CD8-positive, alpha-beta memory T cell (primary cell): ENCODE results near the gene DAGLA. TPM values are rescaled to one million over a fixed set of nuclear protein-coding genes. Genes with fewer than 3 reads are reported as not detected.
A peak's percentile ranks its signal among the peaks of the same experiment; 100 is the strongest.

ENCODE experiments used
- CTCF ChIA-PET: fragments of 350-600 bp; sonication (Branson Sonifier 250); formaldehyde crosslinking; loops from one replicate; lab custom pipeline; 2021; ENCODE audit warnings: antibody characterized with exemption; lab: Charles Lee
- POLR2A ChIA-PET: fragments of 350-600 bp; sonication (Branson Sonifier 250); formaldehyde crosslinking; loops from one replicate; lab custom pipeline; 2021; ENCODE audit warnings: antibody characterized with exemption; lab: Charles Lee
- DNase-seq, 5 donors: peaks; one replicate each; pipeline versions ENCODE4 v3.0.0 to v3.0.0-alpha.2; 2020 to 2022; ENCODE audit warnings: mixed read lengths in 1 of 5
- H3K27ac ChIP-seq: one replicate; pipeline ENCODE4 v1.7.0; 2013; ENCODE audit warnings: low read depth, mild to moderate bottlenecking, low read length, moderate library complexity
- H3K27me3 ChIP-seq: 2 replicates; pipeline ENCODE4 v1.7.0; 2013; ENCODE audit warnings: low read length, mild to moderate bottlenecking; ENCODE audit not compliant: insufficient read depth, poor library complexity, severe bottlenecking
- H3K36me3 ChIP-seq: 2 replicates; pipeline ENCODE4 v1.7.0; 2013; ENCODE audit warnings: mild to moderate bottlenecking, low read length, moderate library complexity; ENCODE audit not compliant: insufficient read depth
- H3K4me1 ChIP-seq: 2 replicates; pipeline ENCODE4 v1.7.0; 2013; ENCODE audit warnings: mild to moderate bottlenecking, low read length, moderate library complexity; ENCODE audit not compliant: insufficient read depth
- H3K4me3 ChIP-seq: 2 replicates; pipeline ENCODE4 v1.7.0; 2013; ENCODE audit warnings: mild to moderate bottlenecking, low read length
- H3K9me3 ChIP-seq: 2 replicates; pipeline ENCODE4 v1.7.0; 2013; ENCODE audit warnings: mild to moderate bottlenecking, low read length
- H3K27ac Mint-ChIP-seq, 8 donors: one replicate each; pipeline ENCODE4 v1.8.0; 2020 to 2021; ENCODE audit warnings: mixed read lengths in 8 of 8, mild to moderate bottlenecking in 6 of 8, inconsistent platforms in 3 of 8, moderate library complexity in 3 of 8
- H3K27me3 Mint-ChIP-seq, 2 donors: one replicate each; pipeline ENCODE4 v1.8.0; 2020 to 2021; ENCODE audit warnings: mixed read lengths in 2 of 2, mild to moderate bottlenecking in 1 of 2, moderate library complexity in 1 of 2
- H3K36me3 Mint-ChIP-seq, 3 donors: one replicate each; pipeline ENCODE4 v1.8.0; 2020 to 2021; ENCODE audit warnings: mixed read lengths in 3 of 3, inconsistent platforms in 1 of 3, mild to moderate bottlenecking in 1 of 3
- H3K4me1 Mint-ChIP-seq, 3 donors: one replicate each; pipeline ENCODE4 v1.8.0; 2020 to 2021; ENCODE audit warnings: mixed read lengths in 3 of 3, inconsistent platforms in 1 of 3, mild to moderate bottlenecking in 1 of 3
- H3K4me3 Mint-ChIP-seq, 7 donors: one replicate each; pipeline ENCODE4 v1.8.0; 2020 to 2021; ENCODE audit warnings: mixed read lengths in 7 of 7, mild to moderate bottlenecking in 6 of 7, moderate library complexity in 4 of 7, inconsistent platforms in 2 of 7
- H3K9me3 Mint-ChIP-seq, 5 donors: one replicate each; pipeline ENCODE4 v1.8.0; 2020 to 2022; ENCODE audit warnings: mixed read lengths in 5 of 5, mild to moderate bottlenecking in 3 of 5, moderate library complexity in 2 of 5, inconsistent platforms in 1 of 5
- polyA plus RNA-seq: library from polyadenylated mRNA; unstranded; fragments of 300-500 nt; fragmentation: Illumina TruSeq; gene quantifications from one replicate; pipeline ENCODE4 v1.2.3, GENCODE V29; 2021
- total RNA-seq, 2 experiments: library from RNA; stranded (reverse); gene quantifications; one replicate each; pipeline ENCODE4 v1.2.3, GENCODE V29; 2021

The DAGLA gene
- total and polyA plus RNA-seq, 3 experiments from 2014 or later: 0.11 to 0.20 TPM; not detected in 1

DNA sequence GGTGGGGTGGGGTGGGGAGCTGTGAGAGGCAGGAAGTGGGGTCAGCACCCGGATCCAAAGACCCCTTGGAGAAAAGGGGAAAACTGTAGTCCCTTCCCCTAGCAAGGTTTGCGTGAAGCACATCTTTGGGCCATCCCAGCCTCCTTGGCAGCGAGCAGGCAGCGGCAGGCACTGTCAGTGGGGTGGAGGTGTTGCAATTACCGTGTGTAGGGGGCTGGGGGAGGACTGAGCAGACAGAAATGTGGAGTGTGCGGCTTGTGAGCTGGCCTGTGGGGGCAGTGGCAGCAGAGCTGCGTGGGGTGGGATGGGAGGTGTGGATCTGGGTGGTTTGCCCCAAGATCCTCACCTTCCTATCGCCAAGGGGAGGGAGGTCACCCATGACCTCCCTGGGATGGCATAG is 16.4 kb downstream of the DAGLA start:
- POLR2A ChIA-PET: no interaction called here
- CTCF ChIA-PET: no interaction called here
- DNase-seq: peak in 1 of 5 donors; percentile 15
- peak overlapping the region in 4 of 7 donors; percentile 8 to 41 (median 36) for H3K4me3 Mint-ChIP-seq
- Histone ChIP-seq H3K4me1 (peaks cover 32% of the 10 kb centered on the region), H3K9me3 (no peaks in the 10 kb centered on the region), H3K36me3 (no peaks in the 10 kb centered on the region), H3K4me3 (no peak overlapping the region), H3K27me3 (no peaks in the 10 kb centered on the region), H3K27ac (no peak overlapping the region)
- H3K4me1 Mint-ChIP-seq: peaks cover 13 to 22% (median 16%) of the 10 kb centered on the region in 3 donors
- H3K36me3 Mint-ChIP-seq: no peaks in the 10 kb centered on the region
- H3K27ac Mint-ChIP-seq: peak overlapping the region in 7 of 8 donors; percentile 14 to 95 (median 92)
- H3K27me3 Mint-ChIP-seq: peaks cover 0 to 1% of the 10 kb centered on the region in 2 donors
- H3K9me3 Mint-ChIP-seq: no peaks in the 10 kb centered on the region

DNA sequence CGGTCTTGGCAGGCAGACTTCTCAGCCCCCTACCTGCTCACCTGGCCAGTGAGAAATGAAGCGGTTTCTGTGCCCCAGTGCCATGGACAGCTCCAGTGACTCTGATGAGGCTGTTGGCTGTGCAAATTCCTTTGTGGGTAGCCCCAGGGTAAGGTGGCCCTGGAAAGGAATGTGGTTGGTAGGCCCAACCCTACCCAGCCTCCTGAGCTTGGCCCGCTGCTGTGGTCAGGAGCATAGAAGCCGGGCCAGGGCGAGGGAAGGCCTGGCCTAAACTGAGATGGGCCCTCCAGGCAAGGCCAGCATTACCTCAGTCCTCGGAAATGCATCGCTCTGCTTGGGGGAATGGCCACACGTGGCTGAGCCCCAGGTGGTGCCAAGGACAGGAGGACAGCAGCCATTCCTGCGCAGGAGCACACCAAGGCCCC is 16.9 kb downstream of the DAGLA start:
- POLR2A ChIA-PET: no interaction called here
- no peaks in the 10 kb centered on the region for H3K36me3 Mint-ChIP-seq
- H3K36me3 ChIP-seq: no peaks in the 10 kb centered on the region
- no peak for DNase-seq
- CTCF ChIA-PET: interaction anchor here (0.8 kb wide), 1 partner anchor 36 kb away, joined by 3 read pairs; no protein-coding TSS in a partner anchor
- H3K9me3 ChIP-seq: no peaks in the 10 kb centered on the region
- H3K4me1 ChIP-seq: peaks cover 32% of the 10 kb centered on the region
- H3K27ac ChIP-seq: no peak overlapping the region
- peaks cover 0 to 1% of the 10 kb centered on the region in 2 donors for H3K27me3 Mint-ChIP-seq
- H3K4me3 ChIP-seq: no peak overlapping the region
- no peaks in the 10 kb centered on the region for H3K27me3 ChIP-seq
- peaks cover 13 to 22% (median 16%) of the 10 kb centered on the region in 3 donors for H3K4me1 Mint-ChIP-seq
- H3K27ac Mint-ChIP-seq: peak overlapping the region in 6 of 8 donors; percentile 43 to 95 (median 92)
- no peaks in the 10 kb centered on the region for H3K9me3 Mint-ChIP-seq
- peak overlapping the region in 1 of 7 donors; percentile 41 for H3K4me3 Mint-ChIP-seq

DNA sequence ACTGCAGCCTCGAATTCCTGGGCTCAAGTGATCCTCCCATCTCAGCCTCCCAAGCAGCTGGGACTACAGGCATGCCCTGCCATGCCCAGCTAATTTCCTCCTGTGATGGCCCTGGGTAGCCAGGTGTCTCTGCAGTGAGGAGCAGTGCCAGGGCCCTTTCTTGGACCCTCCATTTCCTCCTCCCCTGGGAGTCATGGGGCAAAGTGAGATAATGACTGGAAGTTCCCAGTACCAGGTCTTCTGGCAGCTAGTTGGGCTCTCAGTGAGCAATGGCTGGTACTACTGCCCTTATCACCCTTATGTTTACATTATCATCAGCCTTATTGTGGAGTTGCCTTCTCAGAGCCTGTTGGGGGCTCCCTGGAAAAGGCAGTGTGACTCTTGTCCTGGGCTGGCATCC is 17.6 kb downstream of the DAGLA start:
- Mint-ChIP-seq H3K4me1 (peaks cover 15 to 25% (median 20%) of the 10 kb centered on the region in 3 donors), H3K9me3 (no peaks in the 10 kb centered on the region), H3K27me3 (peaks cover 0 to 1% of the 10 kb centered on the region in 2 donors), H3K4me3 (no peak overlapping the region), H3K27ac (peak overlapping the region in 6 of 8 donors; percentile 33 to 86 (median 80)), H3K36me3 (no peaks in the 10 kb centered on the region)
- DNase-seq: no peak
- no peak overlapping the region for H3K27ac ChIP-seq
- no peaks in the 10 kb centered on the region for H3K36me3 ChIP-seq
- POLR2A ChIA-PET: no interaction called here
- H3K4me1 ChIP-seq: peaks cover 32% of the 10 kb centered on the region
- H3K27me3 ChIP-seq: no peaks in the 10 kb centered on the region
- no peaks in the 10 kb centered on the region for H3K9me3 ChIP-seq
- H3K4me3 ChIP-seq: no peak overlapping the region
- CTCF ChIA-PET: interaction anchor here (0.8 to 1.5 kb wide), 3 partner anchors 12 to 36 kb away, joined by 3 to 5 read pairs (median 4); no protein-coding TSS in a partner anchor

DNA sequence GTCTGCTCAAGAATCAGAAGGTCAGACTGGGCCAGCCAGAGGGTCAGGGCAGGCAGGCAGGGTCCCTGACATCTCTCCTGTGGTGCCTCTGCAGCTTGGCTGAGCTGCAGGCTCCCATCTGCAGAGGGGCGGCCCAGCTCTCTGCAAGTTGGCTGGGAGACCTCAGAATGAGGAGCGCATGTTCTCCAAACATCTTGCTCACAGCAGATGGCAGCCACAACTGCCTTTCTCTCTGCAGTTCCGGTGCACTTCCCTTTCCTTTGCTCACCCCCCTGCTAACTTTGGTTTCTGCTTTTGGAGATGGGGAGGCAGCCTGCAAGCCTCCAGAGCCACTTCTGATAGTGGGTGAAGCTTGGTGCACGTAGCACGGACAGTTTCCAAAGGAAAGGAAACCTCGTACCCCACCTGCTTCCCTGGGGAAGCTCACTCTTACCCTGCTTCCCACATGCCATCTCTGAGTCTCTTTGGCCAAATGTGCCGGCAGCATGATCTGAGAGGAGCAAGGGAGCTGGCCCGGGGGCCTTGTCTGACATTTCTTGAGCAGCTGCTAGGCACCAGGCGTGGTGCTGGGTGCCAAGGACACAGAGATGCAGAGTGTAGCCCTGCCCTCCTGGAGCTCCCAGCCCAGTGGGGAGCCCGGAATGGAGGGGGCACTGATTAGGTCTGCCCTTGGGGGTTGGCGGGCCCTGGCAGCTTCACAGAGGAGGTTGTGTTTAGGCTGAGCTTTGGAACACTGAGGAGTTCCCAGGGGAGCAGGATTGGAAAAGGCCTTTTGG is 18.2 kb downstream of the DAGLA start:
- H3K4me1 ChIP-seq: peaks cover 32% of the 10 kb centered on the region
- H3K27ac Mint-ChIP-seq: peak overlapping the region in 6 of 8 donors; percentile 19 to 86 (median 80)

DNA sequence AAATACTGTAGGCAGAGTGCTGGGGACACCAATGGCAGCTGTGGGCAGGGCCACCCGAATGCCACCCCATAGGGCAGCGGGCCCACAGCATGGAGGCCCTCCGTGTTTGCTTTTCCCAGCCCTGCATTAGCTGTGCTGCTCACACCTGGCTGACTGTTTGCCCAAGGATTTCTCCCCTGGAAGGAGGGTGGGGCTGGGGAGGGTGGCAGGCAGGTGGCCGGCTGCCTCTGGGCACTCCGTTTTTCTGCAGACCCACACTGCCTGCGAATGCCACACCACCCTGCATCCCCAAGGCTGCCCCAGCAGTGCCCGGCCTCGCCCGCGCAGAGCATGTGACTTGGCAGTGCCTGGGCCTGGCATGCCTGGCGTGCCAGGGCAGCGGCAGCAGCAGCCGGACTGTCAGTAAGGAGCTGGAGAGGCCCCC is 19.6 kb downstream of the DAGLA start:
- Histone ChIP-seq H3K9me3 (no peaks in the 10 kb centered on the region), H3K4me3 (no peak overlapping the region), H3K36me3 (no peaks in the 10 kb centered on the region), H3K27me3 (no peaks in the 10 kb centered on the region), H3K4me1 (peaks cover 32% of the 10 kb centered on the region), H3K27ac (no peak overlapping the region)
- POLR2A ChIA-PET: no interaction called here
- peaks cover 18 to 27% (median 20%) of the 10 kb centered on the region in 3 donors for H3K4me1 Mint-ChIP-seq
- H3K27ac Mint-ChIP-seq: peak overlapping the region in 1 of 8 donors; percentile 91
- no peak overlapping the region for H3K4me3 Mint-ChIP-seq
- no peak for DNase-seq
- H3K9me3 Mint-ChIP-seq: no peaks in the 10 kb centered on the region
- no peaks in the 10 kb centered on the region for H3K27me3 Mint-ChIP-seq
- CTCF ChIA-PET: no interaction called here
- no peaks in the 10 kb centered on the region for H3K36me3 Mint-ChIP-seq

More for the DNA sequence above, 18.2 kb downstream of the DAGLA start:
- CTCF ChIA-PET: interaction anchor here (1.1 to 1.5 kb wide), 2 partner anchors 12 to 35 kb away, joined by 4 to 5 read pairs; no protein-coding TSS in a partner anchor
- no peaks in the 10 kb centered on the region for H3K36me3 ChIP-seq
- no peak overlapping the region for H3K27ac ChIP-seq
- H3K9me3 Mint-ChIP-seq: no peaks in the 10 kb centered on the region
- H3K4me3 Mint-ChIP-seq: no peak overlapping the region
- no peaks in the 10 kb centered on the region for H3K9me3 ChIP-seq
- peaks cover 18 to 27% (median 20%) of the 10 kb centered on the region in 3 donors for H3K4me1 Mint-ChIP-seq
- peak in 1 of 5 donors; percentile 16 for DNase-seq
- H3K27me3 Mint-ChIP-seq: peaks cover 0 to 1% of the 10 kb centered on the region in 2 donors
- POLR2A ChIA-PET: no interaction called here
- no peak overlapping the region for H3K4me3 ChIP-seq
- H3K36me3 Mint-ChIP-seq: no peaks in the 10 kb centered on the region
- H3K27me3 ChIP-seq: no peaks in the 10 kb centered on the region

DNA sequence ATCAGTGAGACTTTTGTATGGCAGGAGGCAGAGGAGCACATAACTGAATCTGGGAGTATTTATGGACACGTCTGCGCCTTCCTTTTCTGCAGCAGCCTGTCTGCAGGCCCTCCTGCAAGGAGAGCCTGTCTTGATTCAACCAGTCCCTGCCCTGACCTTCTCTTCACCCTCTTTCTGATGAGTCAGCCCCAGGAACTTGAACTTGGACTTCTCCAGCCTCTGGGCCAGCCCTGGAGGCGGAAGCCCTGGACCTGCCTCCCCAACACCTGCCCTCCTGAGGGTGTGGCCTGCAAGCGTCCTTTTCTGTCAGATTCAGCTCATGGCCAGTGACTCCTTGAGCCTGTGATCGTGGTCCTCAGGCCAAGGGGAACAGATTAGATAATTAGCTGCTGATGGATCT is 20.0 kb downstream of the DAGLA start:
- H3K4me1 ChIP-seq: peaks cover 30% of the 10 kb centered on the region
- no peak overlapping the region for H3K27ac ChIP-seq
- peaks cover 0 to under 1% of the 10 kb centered on the region in 2 donors for H3K27me3 Mint-ChIP-seq
- no peaks in the 10 kb centered on the region for H3K36me3 Mint-ChIP-seq
- no peaks in the 10 kb centered on the region for H3K27me3 ChIP-seq
- peak overlapping the region in 2 of 8 donors; percentile 42 to 61 for H3K27ac Mint-ChIP-seq
- H3K9me3 ChIP-seq: no peaks in the 10 kb centered on the region
- peaks cover 18 to 27% (median 20%) of the 10 kb centered on the region in 3 donors for H3K4me1 Mint-ChIP-seq
- H3K36me3 ChIP-seq: no peaks in the 10 kb centered on the region
- ChIA-PET POLR2A (no interaction called here), CTCF (no interaction called here)
- no peak overlapping the region for H3K4me3 Mint-ChIP-seq
- H3K9me3 Mint-ChIP-seq: no peaks in the 10 kb centered on the region
- no peak for DNase-seq
- H3K4me3 ChIP-seq: no peak overlapping the region

DNA sequence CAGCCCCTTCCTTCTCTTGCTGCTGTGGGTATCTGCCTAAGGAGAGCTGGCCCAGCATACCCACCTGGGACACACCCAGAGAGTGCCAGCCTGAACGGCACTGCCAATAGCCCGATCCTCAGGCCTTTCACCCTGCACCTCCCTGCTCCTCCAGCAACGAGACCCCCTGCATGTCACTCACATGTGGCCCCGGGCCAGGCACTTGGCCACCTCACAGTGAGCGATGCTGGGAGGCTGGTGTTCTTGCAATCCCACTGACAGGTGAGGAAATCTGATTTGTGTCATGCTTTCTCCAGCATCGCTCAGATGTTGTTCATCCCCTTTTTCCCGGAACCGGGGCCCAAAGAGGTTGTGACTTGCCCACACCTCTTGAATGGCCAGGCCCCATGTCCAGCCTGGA is 20.5 kb downstream of the DAGLA start:
- no peak for DNase-seq
- ChIA-PET CTCF (no interaction called here), POLR2A (no interaction called here)
- Histone ChIP-seq H3K27me3 (no peaks in the 10 kb centered on the region), H3K36me3 (no peaks in the 10 kb centered on the region), H3K27ac (no peak overlapping the region), H3K4me1 (peaks cover 25% of the 10 kb centered on the region), H3K9me3 (no peaks in the 10 kb centered on the region), H3K4me3 (no peak overlapping the region)
- Mint-ChIP-seq H3K9me3 (no peaks in the 10 kb centered on the region), H3K27me3 (peaks cover 0 to 3% of the 10 kb centered on the region in 2 donors), H3K4me1 (peaks cover 15 to 25% (median 16%) of the 10 kb centered on the region in 3 donors), H3K27ac (peak overlapping the region in 3 of 8 donors; percentile 29 to 84 (median 61)), H3K36me3 (no peaks in the 10 kb centered on the region), H3K4me3 (no peak overlapping the region)
